Tibial nerve (tissue), 4 donors: ENCODE results near the gene IL31.

Source experiments
- CTCF ChIP-seq, 5 experiments: fragments of 200-600 bp in 3 of 5; fragments of 450-650 bp in 2 of 5; sonication (generic) in 3 of 5; IDR thresholded peaks; one replicate each; pipeline ENCODE4 v1.5.1; 2016 to 2019; ENCODE audit warnings: antibody characterized with exemption in 5 of 5, mild to moderate bottlenecking in 3 of 5, moderate library complexity in 2 of 5
- EP300 ChIP-seq, 2 donors: sonication (generic); formaldehyde crosslinking; IDR thresholded peaks; one replicate each; pipeline ENCODE4 v1.6.1; 2017; ENCODE audit warnings: antibody characterized with exemption in 2 of 2, mild to moderate bottlenecking in 1 of 2
- POLR2A ChIP-seq, 2 donors: fragments of 450-650 bp; IDR thresholded peaks; one replicate each; pipeline ENCODE4 v1.6.1; 2017; ENCODE audit warnings: antibody characterized with exemption in 2 of 2, mild to moderate bottlenecking in 2 of 2, moderate library complexity in 2 of 2

- peak; percentile 12 to 35 (median 31) for TF ChIP-seq CTCF (IDR thresholded peaks at IDR 0.05)
- TF ChIP-seq POLR2A (IDR thresholded peaks at IDR 0.05) = no peak
- TF ChIP-seq EP300 (IDR thresholded peaks at IDR 0.05) = no peak
These were observed 47.1 kb downstream of the IL31 start for GRCh38 chr12:122126713-122127597.
